Measurements from ENCODE around the gene EPO. TPM values are rescaled to one million over a fixed set of nuclear protein-coding genes. Genes with fewer than 3 reads are reported as not detected.
A peak's percentile ranks its signal among the peaks of the same experiment; 100 is the strongest.

The EPO gene
- polyA plus RNA-seq, 2 of the 4 experiments (the other 2 are of a cell fraction) = not detected

GRCh38 chr7:100693312-100694097 is 26.8 kb upstream of the EPO start:
- peak overlapping the region; percentile 96 to 98 for H3K27ac ChIP-seq
- H3K9me3 ChIP-seq = no peaks in the 10 kb centered on the region
- ATAC-seq (peak in 1 of 2 experiments; percentile 25; a peak in 3 of 6 replicates), DNase-seq (ENCODE audit: low read depth in 1 of 2, low spot score in 1 of 2) (no peak), FAIRE-seq (no peak)
- H3K4me3 ChIP-seq = peak overlapping the region; percentile 100
- TF ChIP-seq TP53 (CRISPR knock-in tag; IDR thresholded peaks at IDR 0.05) (no peak), CEBPB (IDR thresholded peaks at IDR 0.05) (no peak), ESRRA (IDR thresholded peaks at IDR 0.05; ENCODE audit: borderline replicate concordance, low read length) (no peak), GATA3 (IDR thresholded peaks at IDR 0.05; ENCODE audit: borderline replicate concordance) (no peak), KDM1A (IDR thresholded peaks at IDR 0.05; ENCODE audit: low read depth) (no peak), ZSCAN20 (CRISPR knock-in tag; IDR thresholded peaks at IDR 0.05) (no peak), ATOH8 (CRISPR knock-in tag; IDR thresholded peaks at IDR 0.05; ENCODE audit: low read depth) (no peak), RAD21 (conservative IDR thresholded peaks at IDR 0.05 in 1 of 2, IDR thresholded peaks at IDR 0.05 in 1 of 2) (no peak), SMC3 (IDR thresholded peaks at IDR 0.05) (no peak), MAZ (IDR thresholded peaks at IDR 0.05; ENCODE audit: borderline replicate concordance, low read depth, low read length) (no peak), BHLHE40 (IDR thresholded peaks at IDR 0.05; ENCODE audit: low read depth, low read length) (no peak), REST (IDR thresholded peaks at IDR 0.05) (no peak), HOXB5 (CRISPR knock-in tag; IDR thresholded peaks at IDR 0.05) (no peak), EP300 (IDR thresholded peaks at IDR 0.05) (no peak), NR3C1 (IDR thresholded peaks at IDR 0.05) (no peak), RFX5 (IDR thresholded peaks at IDR 0.05) (no peak), MYC (IDR thresholded peaks at IDR 0.05; ENCODE audit: borderline replicate concordance, low read length) (no peak), PBX3 (IDR thresholded peaks at IDR 0.05) (no peak)
- WGBS (ENCODE audit: missing lambda C conversion rate) = 4% methylated on average over 22 of the region's 81 CpGs
- peaks cover 26% of the 10 kb centered on the region for H3K4me1 ChIP-seq
- ChIA-PET POLR2A (interaction anchor here (1.0 to 2.0 kb wide), 5 partner anchors 12 to 81 kb away, joined by 3 to 13 read pairs (median 4); partner anchors contain the start of genes MOSPD3 and POP7), CTCF (interaction anchor here (0.6 to 10.6 kb wide), 24 partner anchors 9 to 233 kb away, joined by 3 to 158 read pairs (median 6); partner anchors contain the start of genes ACTL6B, POP7 and SLC12A9)
- peak overlapping the region; percentile 99 for H3K4me2 ChIP-seq

- no peaks in the 10 kb centered on the region for H3K9me3 ChIP-seq
- FAIRE-seq = no peak
- CTCF ChIA-PET = interaction anchor here (0.6 to 10.6 kb wide), 11 partner anchors 8 to 233 kb away, joined by 3 to 158 read pairs (median 3); partner anchors contain the start of gene POP7
- DNase-seq (ENCODE audit: low read depth in 1 of 2, low spot score in 1 of 2) = peak; percentile 65 to 84
- peak within 1 kb of the TSS; percentile 100 for H3K4me3 ChIP-seq
- POLR2A ChIA-PET = interaction anchor here (1.4 to 2.0 kb wide), 3 partner anchors 11 to 82 kb away, joined by 3 to 13 read pairs (median 4); partner anchors contain the start of genes MOSPD3 and POP7
- WGBS (ENCODE audit: missing lambda C conversion rate) = 4% methylated on average over 8 of the region's 102 CpGs
- peak within 1 kb of the TSS; percentile 99 for H3K4me2 ChIP-seq
- TF ChIP-seq ATOH8 (CRISPR knock-in tag; IDR thresholded peaks at IDR 0.05; ENCODE audit: low read depth) (no peak), JUN (IDR thresholded peaks at IDR 0.05) (peak in 1 of 2 experiments; percentile 71; a peak in 3 of 5 replicates), SREBF2 (IDR thresholded peaks at IDR 0.05) (no peak), SMC3 (IDR thresholded peaks at IDR 0.05) (no peak), PHF8 (IDR thresholded peaks at IDR 0.05; ENCODE audit: borderline replicate concordance, low read depth) (peak; percentile 28; the same call in 1 of the 2 replicates), MAX (IDR thresholded peaks at IDR 0.05) (peak; percentile 86; the same call in 1 of the 2 replicates), ZFP36 (IDR thresholded peaks at IDR 0.05; ENCODE audit: borderline replicate concordance, partially characterized antibody) (peak; percentile 55), USF2 (IDR thresholded peaks at IDR 0.05) (peak; percentile 90), E2F6 (IDR thresholded peaks at IDR 0.05; ENCODE audit: borderline replicate concordance, low read depth) (peak; percentile 97), TP53 (CRISPR knock-in tag; IDR thresholded peaks at IDR 0.05) (no peak), KDM1A (IDR thresholded peaks at IDR 0.05; ENCODE audit: low read depth) (no peak)
- H3K4me1 ChIP-seq = peaks cover 26% of the 10 kb centered on the region
- peak within 1 kb of the TSS; percentile 96 to 98 for H3K27ac ChIP-seq
- peak in 1 of 2 experiments; percentile 60; a peak in 1 of 6 replicates for ATAC-seq
Observed at GRCh38 chr7:100694098-100694745, 26.0 kb upstream of the EPO start, which contains the start of gene GIGYF1. Gene GIGYF1 (minus strand): TSS chr7:100694250. CDS start chr7:100688238, 6,012 bp downstream.

All from A549 (cell line).